MG63 (cell line): ENCODE data around the gene SDK1. TPM values are rescaled to one million over a fixed set of nuclear protein-coding genes. Genes with fewer than 3 reads are reported as not detected.

Experiments
- DNase-seq: peaks from one replicate; pipeline ENCODE4 v3.0.0-alpha.2; 2020
- H3K27me3 ChIP-seq: fragments of 250-450 bp; sonication (Bioruptor Pico); 2 replicates; pipeline ENCODE4 v1.5.1; 2020; ENCODE audit warnings: mild to moderate bottlenecking, moderate library complexity
- H3K36me3 ChIP-seq: fragments of 250-450 bp; sonication (Bioruptor Pico); 2 replicates; pipeline ENCODE4 v1.5.1; 2020; ENCODE audit warnings: mild to moderate bottlenecking, moderate library complexity
- H3K4me3 ChIP-seq: fragments of 250-450 bp; sonication (Bioruptor Pico); 2 replicates; pipeline ENCODE4 v1.5.1; 2020; ENCODE audit warnings: mild to moderate bottlenecking, moderate library complexity
- H3K9me3 ChIP-seq: fragments of 250-450 bp; sonication (Bioruptor Pico); 2 replicates; pipeline ENCODE4 v1.5.1; 2020; ENCODE audit warnings: mild to moderate bottlenecking, moderate library complexity
- total RNA-seq: library from RNA; depleted of rRNA; stranded (reverse); fragments of >200 nt; shearing (Covaris generic); gene quantifications from 2 replicates; pipeline ENCODE4 v1.2.3, GENCODE V29; 2014; ENCODE audit warnings: low replicate concordance

Gene SDK1
- total RNA-seq, 1 experiment from 2014 or later = 1.1 TPM

GRCh38 chr7:3760651-3761050 lies 459.6 kb downstream of the SDK1 start:
- Histone ChIP-seq H3K36me3 (no peaks in the 10 kb centered on the region), H3K4me3 (no peak overlapping the region), H3K9me3 (no peaks in the 10 kb centered on the region), H3K27me3 (no peaks in the 10 kb centered on the region; the same call in 1 of the 2 replicates)
- no peak for DNase-seq

GRCh38 chr7:3762146-3762831 lies 461.2 kb downstream of the SDK1 start:
- Histone ChIP-seq H3K9me3 (no peaks in the 10 kb centered on the region), H3K36me3 (no peaks in the 10 kb centered on the region), H3K27me3 (no peaks in the 10 kb centered on the region; the same call in 1 of the 2 replicates), H3K4me3 (no peak overlapping the region)
- no peak for DNase-seq

GRCh38 chr7:3767917-3768777 lies 467.1 kb downstream of the SDK1 start:
- no peaks in the 10 kb centered on the region; the same call in 1 of the 2 replicates for H3K27me3 ChIP-seq
- DNase-seq = no peak
- H3K4me3 ChIP-seq = no peak overlapping the region

DNA sequence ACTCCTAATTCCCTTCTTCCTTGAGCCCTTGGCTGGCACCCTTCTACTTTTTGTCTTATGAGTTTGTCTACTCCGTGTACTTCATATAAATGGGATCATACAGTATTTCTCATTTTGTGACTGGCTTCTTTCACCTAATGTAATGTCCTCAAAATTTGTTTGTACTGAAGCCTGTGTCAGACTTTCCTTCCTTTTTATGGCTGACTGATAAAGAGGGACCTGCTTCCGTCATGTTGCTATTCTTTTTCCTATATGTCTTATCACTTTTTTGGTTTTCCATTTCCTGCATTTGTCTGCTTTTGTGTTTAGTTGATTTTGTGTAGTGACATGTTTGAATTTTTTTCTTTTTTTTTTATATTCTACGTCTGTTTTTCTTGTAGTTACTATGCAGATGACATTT lies 470.9 kb downstream of the SDK1 start:
- Histone ChIP-seq H3K27me3 (0 out of 2 replicates have a peak, but pooled peaks cover 2% of the 10 kb centered on the region), H3K9me3 (no peaks in the 10 kb centered on the region), H3K36me3 (no peaks in the 10 kb centered on the region), H3K4me3 (no peak overlapping the region)
- no peak for DNase-seq

More at GRCh38 chr7:3767917-3768777, 467.1 kb downstream of the SDK1 start:
- H3K9me3 ChIP-seq = no peaks in the 10 kb centered on the region
- no peaks in the 10 kb centered on the region for H3K36me3 ChIP-seq

DNA sequence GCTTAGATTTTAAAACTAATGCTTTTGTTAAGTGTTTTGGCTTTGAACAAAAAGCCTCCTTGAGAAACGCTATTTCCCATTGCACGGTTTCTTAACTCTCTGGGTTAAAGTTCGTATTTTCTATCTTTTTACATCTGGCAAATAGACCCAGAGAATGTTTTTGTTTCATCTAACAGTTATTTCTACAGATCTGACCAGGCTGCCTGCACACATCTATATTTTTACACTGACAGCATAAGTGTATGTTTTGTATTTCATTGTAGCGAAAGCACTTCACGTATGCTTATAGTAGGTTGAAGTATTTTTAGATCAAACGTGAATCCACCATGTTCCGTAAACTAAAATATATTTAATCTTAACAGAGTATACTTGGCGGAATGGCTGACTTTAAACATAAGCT lies 477.3 kb downstream of the SDK1 start:
- Histone ChIP-seq H3K4me3 (no peak overlapping the region), H3K27me3 (no peaks in the 10 kb centered on the region), H3K36me3 (no peaks in the 10 kb centered on the region), H3K9me3 (no peaks in the 10 kb centered on the region)
- no peak for DNase-seq

DNA sequence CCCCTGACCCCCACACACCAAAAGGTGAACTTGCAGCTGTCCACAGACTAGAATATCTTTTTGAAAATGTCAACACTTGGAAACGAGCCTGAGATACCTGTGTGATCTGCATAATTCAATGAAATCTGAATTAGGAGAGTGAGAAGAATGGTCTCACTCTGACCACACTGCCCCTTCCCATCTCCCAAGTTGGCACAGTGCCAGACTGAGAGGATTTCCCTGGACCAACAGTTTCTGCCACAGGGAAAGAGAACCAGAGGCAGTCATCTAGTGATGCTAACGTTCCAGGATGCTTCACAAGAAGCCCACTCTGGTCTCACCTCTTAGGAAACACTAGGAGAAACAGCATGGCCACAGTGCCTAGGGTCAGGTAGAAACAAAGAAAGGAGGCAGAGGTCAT lies 479.0 kb downstream of the SDK1 start:
- no peaks in the 10 kb centered on the region for H3K27me3 ChIP-seq
- H3K36me3 ChIP-seq = no peaks in the 10 kb centered on the region
- no peaks in the 10 kb centered on the region for H3K9me3 ChIP-seq
- DNase-seq = no peak
- no peak overlapping the region for H3K4me3 ChIP-seq

- no peak for DNase-seq
- Histone ChIP-seq H3K27me3 (no peaks in the 10 kb centered on the region), H3K36me3 (no peaks in the 10 kb centered on the region), H3K9me3 (no peaks in the 10 kb centered on the region), H3K4me3 (no peak overlapping the region)
Observed at GRCh38 chr7:3780525-3780924, 479.5 kb downstream of the SDK1 start.

DNA sequence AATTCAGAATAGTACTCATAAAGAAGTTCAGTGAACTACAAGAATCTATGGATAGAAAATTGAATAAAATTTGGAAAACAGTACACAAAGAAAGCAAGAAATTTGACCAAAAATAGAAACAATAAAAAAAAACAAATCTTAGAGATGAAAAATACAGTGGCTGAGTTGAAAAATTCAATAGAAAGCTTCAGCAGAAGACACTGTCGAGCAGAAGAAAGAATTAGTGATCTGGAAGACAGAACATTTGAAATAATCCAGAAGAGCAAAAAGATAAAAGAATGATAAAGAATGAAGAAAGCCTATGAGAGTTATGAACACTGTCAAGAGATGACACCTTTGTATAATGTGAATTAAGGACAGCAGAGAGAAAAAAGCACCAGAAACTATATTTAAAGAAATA lies 480.6 kb downstream of the SDK1 start:
- Histone ChIP-seq H3K4me3 (no peak overlapping the region), H3K36me3 (no peaks in the 10 kb centered on the region), H3K27me3 (no peaks in the 10 kb centered on the region), H3K9me3 (no peaks in the 10 kb centered on the region)
- DNase-seq = no peak

- no peak for DNase-seq
- H3K9me3 ChIP-seq = no peaks in the 10 kb centered on the region
- no peaks in the 10 kb centered on the region for H3K36me3 ChIP-seq
- no peaks in the 10 kb centered on the region for H3K27me3 ChIP-seq
- H3K4me3 ChIP-seq = no peak overlapping the region
Observed at GRCh38 chr7:3787717-3788264, 486.7 kb downstream of the SDK1 start.

DNA sequence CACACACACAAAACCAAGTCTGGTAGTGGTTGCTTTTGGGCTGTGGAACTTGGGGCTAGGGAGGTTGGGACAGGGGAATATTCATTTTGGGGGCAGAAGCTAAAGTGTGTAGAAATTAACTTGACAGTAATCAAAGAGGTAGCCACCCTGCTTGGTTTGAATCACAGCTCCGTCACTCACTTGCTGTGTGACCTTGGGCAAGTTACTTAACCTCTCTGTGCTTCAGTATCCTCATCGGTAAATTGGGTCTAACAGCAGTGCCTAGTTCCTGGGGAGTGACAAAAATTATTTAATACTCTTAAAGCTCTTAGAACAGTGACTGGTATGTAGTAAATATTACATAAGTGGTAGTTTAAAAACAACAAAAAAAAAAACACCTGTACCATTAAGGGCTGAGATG lies 489.8 kb downstream of the SDK1 start:
- Histone ChIP-seq H3K27me3 (no peaks in the 10 kb centered on the region), H3K36me3 (no peaks in the 10 kb centered on the region), H3K4me3 (no peak overlapping the region), H3K9me3 (no peaks in the 10 kb centered on the region)
- DNase-seq = no peak

- no peaks in the 10 kb centered on the region for H3K36me3 ChIP-seq
- no peak overlapping the region for H3K4me3 ChIP-seq
- DNase-seq = no peak
- H3K27me3 ChIP-seq = no peaks in the 10 kb centered on the region
- no peaks in the 10 kb centered on the region for H3K9me3 ChIP-seq
Observed at GRCh38 chr7:3791327-3791726, 490.3 kb downstream of the SDK1 start.

GRCh38 chr7:3795141-3795540 lies 494.1 kb downstream of the SDK1 start:
- no peaks in the 10 kb centered on the region for H3K9me3 ChIP-seq
- H3K27me3 ChIP-seq = no peaks in the 10 kb centered on the region
- H3K36me3 ChIP-seq = no peaks in the 10 kb centered on the region
- H3K4me3 ChIP-seq = no peak overlapping the region
- DNase-seq = no peak

DNA sequence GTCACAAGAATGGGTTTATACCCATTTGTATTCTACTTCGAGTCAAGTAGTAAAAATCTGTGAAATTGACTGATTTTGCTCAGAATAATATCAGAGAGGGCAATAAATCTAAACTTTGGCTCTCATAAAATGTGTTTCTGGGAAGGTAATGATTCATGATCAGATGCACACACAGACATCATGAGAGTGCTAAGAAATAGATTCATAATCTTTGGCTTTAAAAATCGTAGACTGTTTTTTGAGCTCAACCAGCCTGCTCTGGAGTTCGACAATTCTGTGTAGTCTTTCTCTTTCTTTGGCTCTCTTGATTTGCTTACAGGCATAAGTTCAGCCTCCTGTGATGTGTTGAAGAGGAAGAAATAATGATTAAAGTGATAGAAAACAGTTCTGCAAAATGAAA lies 494.7 kb downstream of the SDK1 start:
- DNase-seq = no peak
- Histone ChIP-seq H3K9me3 (no peaks in the 10 kb centered on the region), H3K27me3 (no peaks in the 10 kb centered on the region), H3K4me3 (no peak overlapping the region), H3K36me3 (no peaks in the 10 kb centered on the region)

GRCh38 chr7:3805151-3805550 lies 504.1 kb downstream of the SDK1 start:
- no peak for DNase-seq
- Histone ChIP-seq H3K4me3 (no peak overlapping the region), H3K9me3 (no peaks in the 10 kb centered on the region), H3K36me3 (no peaks in the 10 kb centered on the region), H3K27me3 (no peaks in the 10 kb centered on the region)

DNA sequence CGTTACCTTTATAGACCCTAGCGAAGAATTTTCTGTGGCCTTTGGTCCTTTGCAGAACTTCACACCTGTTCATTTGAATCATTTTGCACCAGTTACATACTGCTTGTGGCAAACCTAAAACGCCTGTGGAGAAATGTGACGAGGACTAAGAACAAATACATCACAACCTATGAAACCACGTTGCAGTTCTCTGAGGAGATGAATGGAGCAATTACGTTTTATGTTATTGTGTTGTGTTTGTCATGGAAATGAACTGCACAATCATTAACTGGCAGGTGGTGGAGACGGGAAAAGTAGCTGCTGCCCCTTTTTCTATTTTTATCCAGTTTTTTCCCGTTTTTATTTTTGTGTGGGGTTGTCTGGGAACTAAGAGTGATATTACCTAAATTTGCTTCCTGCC lies 505.5 kb downstream of the SDK1 start:
- H3K9me3 ChIP-seq = no peaks in the 10 kb centered on the region
- no peaks in the 10 kb centered on the region for H3K36me3 ChIP-seq
- DNase-seq = no peak
- no peaks in the 10 kb centered on the region for H3K27me3 ChIP-seq
- H3K4me3 ChIP-seq = no peak overlapping the region

DNA sequence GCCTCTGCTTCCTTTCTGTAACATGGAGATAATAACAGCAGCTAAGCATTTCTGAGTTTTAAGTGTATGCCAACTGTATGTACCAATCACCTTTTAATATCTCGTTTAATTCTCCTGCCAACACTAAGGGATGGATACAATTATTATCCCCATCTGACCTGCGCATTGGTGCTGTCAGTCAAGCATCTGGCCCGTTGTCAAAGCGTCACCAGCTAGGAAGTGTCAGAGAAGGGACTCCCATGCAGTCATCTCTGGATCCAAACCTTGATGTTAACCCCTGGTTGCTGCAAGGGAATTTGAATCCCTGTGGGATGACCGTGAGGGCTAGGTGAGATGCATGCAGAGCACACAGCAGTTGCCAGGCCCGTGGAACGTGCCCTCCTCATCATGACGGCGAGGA lies 506.8 kb downstream of the SDK1 start:
- Histone ChIP-seq H3K27me3 (no peaks in the 10 kb centered on the region), H3K9me3 (no peaks in the 10 kb centered on the region), H3K4me3 (no peak overlapping the region), H3K36me3 (no peaks in the 10 kb centered on the region)
- no peak for DNase-seq

GRCh38 chr7:3821488-3821887 lies 520.4 kb downstream of the SDK1 start:
- no peak for DNase-seq
- Histone ChIP-seq H3K9me3 (no peaks in the 10 kb centered on the region), H3K4me3 (no peak overlapping the region), H3K27me3 (no peaks in the 10 kb centered on the region), H3K36me3 (no peaks in the 10 kb centered on the region)
